HepG2 (cell line): Measurements from ENCODE around the gene ABCB8. TPM values are rescaled to one million over a fixed set of nuclear protein-coding genes. Genes with fewer than 3 reads are reported as not detected.
A peak's percentile ranks its signal among the peaks of the same experiment; 100 is the strongest.

Experiments
- AKAP8 ChIP-seq: sonication (generic); formaldehyde crosslinking; IDR thresholded peaks from 2 replicates; pipeline ENCODE4 v1.5.1; 2020; ENCODE audit warnings: mild to moderate bottlenecking, missing genetic modification reagents
- CENPBD1 ChIP-seq: sonication (generic); formaldehyde crosslinking; IDR thresholded peaks from 2 replicates; pipeline ENCODE4 v1.8.0; 2022; ENCODE audit warnings: missing genetic modification reagents, low read depth, mild to moderate bottlenecking, borderline replicate concordance
- HMG20A ChIP-seq: IDR thresholded peaks from 2 replicates; pipeline ENCODE4 v1.6.1; 2016; ENCODE audit warnings: borderline replicate concordance
- HOXA9 ChIP-seq: sonication (generic); formaldehyde crosslinking; IDR thresholded peaks from 2 replicates; pipeline ENCODE4 v1.8.1; 2022; ENCODE audit warnings: missing genetic modification reagents, mild to moderate bottlenecking, moderate library complexity, borderline replicate concordance
- ISX ChIP-seq: sonication (generic); formaldehyde crosslinking; conservative IDR thresholded peaks from 2 replicates; pipeline ENCODE4 v1.5.0; 2020; ENCODE audit warnings: missing genetic modification reagents
- KLF6 ChIP-seq: IDR thresholded peaks from 2 replicates; pipeline ENCODE4 v1.8.0; 2016; ENCODE audit warnings: missing biosample characterization, missing genetic modification reagents
- NAIF1 ChIP-seq: sonication (generic); formaldehyde crosslinking; IDR thresholded peaks from 2 replicates; pipeline ENCODE4 v1.5.0; 2020; ENCODE audit warnings: mild to moderate bottlenecking, missing genetic modification reagents, borderline replicate concordance
- NCOA2 ChIP-seq: sonication (generic); formaldehyde crosslinking; IDR thresholded peaks from 2 replicates; pipeline ENCODE4 v1.8.0; 2022; ENCODE audit warnings: inconsistent platforms
- NFE2L1 ChIP-seq: sonication (generic); formaldehyde crosslinking; IDR thresholded peaks from 2 replicates; pipeline ENCODE4 v1.4.0; 2020; ENCODE audit warnings: missing genetic modification reagents, mild to moderate bottlenecking, borderline replicate concordance
- PBX3 ChIP-seq: sonication (generic); formaldehyde crosslinking; IDR thresholded peaks from 2 replicates; pipeline ENCODE4 v1.8.1; 2023; ENCODE audit warnings: missing genetic modification reagents, inconsistent platforms, borderline replicate concordance
- RBM39 ChIP-seq: fragments of 200-400 bp; formaldehyde crosslinking; IDR thresholded peaks from one replicate; pipeline ENCODE4 v1.6.1; 2018; ENCODE audit warnings: antibody characterized with exemption, mild to moderate bottlenecking, low read depth, low read length; ENCODE audit not compliant: poor library complexity, severe bottlenecking
- TEAD3 ChIP-seq: optimal IDR thresholded peaks from 2 replicates; pipeline ENCODE3; 2016; ENCODE audit warnings: borderline replicate concordance
- ZBTB26 ChIP-seq: IDR thresholded peaks from 2 replicates; pipeline ENCODE4 v1.6.1; 2016; ENCODE audit warnings: missing compliant biosample characterization, missing genetic modification reagents, borderline replicate concordance
- ZNF30 ChIP-seq: sonication (generic); formaldehyde crosslinking; IDR thresholded peaks from 2 replicates; pipeline ENCODE4 v1.5.0; 2020; ENCODE audit warnings: mild to moderate bottlenecking, missing genetic modification reagents
- ZNF543 ChIP-seq: sonication (generic); formaldehyde crosslinking; IDR thresholded peaks from 2 replicates; pipeline ENCODE4 v1.4.0; 2020; ENCODE audit warnings: mild to moderate bottlenecking, missing genetic modification reagents
- polyA plus RNA-seq, 8 experiments: library from polyadenylated mRNA; depleted of rRNA in 3 of 8; stranded (reverse) in 7 of 8; unstranded in 1 of 8; fragments of >200 nt; fragmentation: Illumina TruSeq in 4 of 8; extraction: Trizol in 4 of 8; gene quantifications; 2 replicates each; pipeline versions ENCODE4 v1.2.1 to v1.2.3, GENCODE V29; 2011 to 2016; ENCODE audit warnings: low read depth in 4 of 8, missing spikeins in 1 of 8, mixed read lengths in 1 of 8; ENCODE audit not compliant: insufficient read depth in 1 of 8
- total RNA-seq, 5 experiments: library from RNA; depleted of rRNA; stranded (reverse); fragments of >200 nt; fragmentation: Illumina TruSeq; extraction: Trizol; gene quantifications; 2 replicates each; pipeline ENCODE4 v1.2.3, GENCODE V29; 2016; ENCODE audit warnings: low read depth in 1 of 5
- TF ChIP-seq, protein P1 (sequence below), 2 experiments: fragments of 450-650 bp in 1 of 2; sonication (generic) in 1 of 2; formaldehyde crosslinking in 1 of 2; IDR thresholded peaks; 2 replicates each; pipeline versions ENCODE4 v1.6.1 to v1.8.0; 2016 to 2022; ENCODE audit warnings: antibody characterized with exemption in 1 of 2, mild to moderate bottlenecking in 1 of 2, missing genetic modification reagents in 1 of 2

ABCB8 gene
- total and polyA plus RNA-seq, 2 of the 13 experiments (the other 11 are each of a cell fraction or from before 2014, with no cell fraction given): 6.6 to 16.7 TPM

DNA sequence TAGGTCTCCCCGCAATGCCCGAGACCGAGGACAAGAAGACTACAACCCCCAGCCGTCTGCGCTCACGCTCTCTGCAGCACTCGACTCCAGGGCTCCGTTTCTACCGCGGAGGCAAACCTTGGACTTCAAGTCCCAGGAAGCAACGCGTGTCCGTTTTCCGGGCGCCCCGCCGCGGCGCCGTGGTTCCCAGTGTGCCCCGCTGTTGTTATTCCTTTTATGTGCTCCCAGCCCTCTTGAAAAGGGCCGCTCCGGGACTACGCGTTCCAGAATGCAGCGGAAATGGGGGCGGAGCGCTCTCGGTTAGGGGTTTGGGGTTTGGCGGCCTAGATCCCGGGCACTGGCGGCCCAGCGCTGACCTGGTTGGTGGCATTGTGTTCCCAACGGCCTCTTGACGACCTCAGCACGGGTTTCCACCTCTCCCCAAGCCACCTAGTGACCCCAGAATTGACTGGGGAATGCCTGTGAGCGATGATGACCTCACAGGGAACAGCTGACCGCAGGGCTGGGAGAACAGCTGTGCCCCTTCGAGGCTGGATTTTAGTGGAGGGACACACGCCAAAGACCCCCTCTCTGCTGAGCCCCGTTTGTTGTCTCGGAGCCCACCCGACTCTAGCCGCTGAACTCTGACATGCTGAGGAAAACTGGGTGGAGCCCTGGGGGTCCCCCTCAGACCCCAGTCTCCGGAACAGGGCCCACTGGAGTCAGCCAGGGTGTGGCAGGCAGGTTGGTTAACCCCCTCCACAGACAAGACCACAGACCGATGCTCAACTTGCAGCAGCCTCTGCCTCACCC is 29.9 kb downstream of the ABCB8 start (continued):
- TF ChIP-seq, protein P1, sequence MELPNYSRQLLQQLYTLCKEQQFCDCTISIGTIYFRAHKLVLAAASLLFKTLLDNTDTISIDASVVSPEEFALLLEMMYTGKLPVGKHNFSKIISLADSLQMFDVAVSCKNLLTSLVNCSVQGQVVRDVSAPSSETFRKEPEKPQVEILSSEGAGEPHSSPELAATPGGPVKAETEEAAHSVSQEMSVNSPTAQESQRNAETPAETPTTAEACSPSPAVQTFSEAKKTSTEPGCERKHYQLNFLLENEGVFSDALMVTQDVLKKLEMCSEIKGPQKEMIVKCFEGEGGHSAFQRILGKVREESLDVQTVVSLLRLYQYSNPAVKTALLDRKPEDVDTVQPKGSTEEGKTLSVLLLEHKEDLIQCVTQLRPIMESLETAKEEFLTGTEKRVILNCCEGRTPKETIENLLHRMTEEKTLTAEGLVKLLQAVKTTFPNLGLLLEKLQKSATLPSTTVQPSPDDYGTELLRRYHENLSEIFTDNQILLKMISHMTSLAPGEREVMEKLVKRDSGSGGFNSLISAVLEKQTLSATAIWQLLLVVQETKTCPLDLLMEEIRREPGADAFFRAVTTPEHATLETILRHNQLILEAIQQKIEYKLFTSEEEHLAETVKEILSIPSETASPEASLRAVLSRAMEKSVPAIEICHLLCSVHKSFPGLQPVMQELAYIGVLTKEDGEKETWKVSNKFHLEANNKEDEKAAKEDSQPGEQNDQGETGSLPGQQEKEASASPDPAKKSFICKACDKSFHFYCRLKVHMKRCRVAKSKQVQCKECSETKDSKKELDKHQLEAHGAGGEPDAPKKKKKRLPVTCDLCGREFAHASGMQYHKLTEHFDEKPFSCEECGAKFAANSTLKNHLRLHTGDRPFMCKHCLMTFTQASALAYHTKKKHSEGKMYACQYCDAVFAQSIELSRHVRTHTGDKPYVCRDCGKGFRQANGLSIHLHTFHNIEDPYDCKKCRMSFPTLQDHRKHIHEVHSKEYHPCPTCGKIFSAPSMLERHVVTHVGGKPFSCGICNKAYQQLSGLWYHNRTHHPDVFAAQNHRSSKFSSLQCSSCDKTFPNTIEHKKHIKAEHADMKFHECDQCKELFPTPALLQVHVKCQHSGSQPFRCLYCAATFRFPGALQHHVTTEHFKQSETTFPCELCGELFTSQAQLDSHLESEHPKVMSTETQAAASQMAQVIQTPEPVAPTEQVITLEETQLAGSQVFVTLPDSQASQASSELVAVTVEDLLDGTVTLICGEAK (IDR thresholded peaks at IDR 0.05): no peak
- TF ChIP-seq, protein P1 (CRISPR knock-in tag; IDR thresholded peaks at IDR 0.05): no peak; the same call in 1 of the 2 replicates
- TF ChIP-seq KLF6 (peak; percentile 63; the same call in 1 of the 2 replicates), ZNF543 (CRISPR knock-in tag) (peak; percentile 63; the same call in 1 of the 2 replicates), PBX3 (CRISPR knock-in tag) (no peak), NCOA2 (CRISPR knock-in tag) (peak; percentile 52; the same call in 1 of the 2 replicates), NFE2L1 (0 out of 2 replicates have a peak, but pooled peaks have one; percentile 55), TEAD3 (peak; percentile 5), HMG20A (CRISPR knock-in tag) (no peak), ZBTB26 (CRISPR knock-in tag) (peak; percentile 89), ZNF30 (CRISPR knock-in tag) (no peak), HOXA9 (CRISPR knock-in tag) (no peak), CENPBD1 (no peak), AKAP8 (CRISPR knock-in tag) (no peak), NAIF1 (no peak), ISX (CRISPR knock-in tag) (no peak), RBM39 (no peak)
